Prostate gland (tissue), 2 donors: ENCODE measurements around the gene STOML3.

Experiments
- CTCF ChIP-seq, 4 experiments: fragments of 200-600 bp in 2 of 4; fragments of 450-650 bp in 2 of 4; sonication (generic) in 2 of 4; IDR thresholded peaks; 1 replicate in 3 of 4; 2 replicates in 1 of 4; pipeline ENCODE4 v1.5.1; 2016 to 2019; ENCODE audit warnings: antibody characterized with exemption in 4 of 4, mild to moderate bottlenecking in 2 of 4, moderate library complexity in 2 of 4
- POLR2AphosphoS5 ChIP-seq: sonication (generic); formaldehyde crosslinking; IDR thresholded peaks from one replicate; pipeline ENCODE4 v1.6.1; 2017; ENCODE audit warnings: antibody characterized with exemption

GRCh38 chr13:38998739-38999138, 8.1 kb upstream of the STOML3 start:
- TF ChIP-seq CTCF (IDR thresholded peaks at IDR 0.05), result no peak
- TF ChIP-seq POLR2AphosphoS5, result no peak
